ENCODE measurements around the gene CCDC86.

The CCDC86 gene

GRCh38 chr11:60866911-60867870, 25.3 kb downstream of the CCDC86 start, which contains the start of gene ZP1:
ZP1 (plus strand) TSS chr11:60867542; CDS start chr11:60867562, 20 bp downstream.
- no peaks in the 10 kb centered on the region for H3K27me3 ChIP-seq (ENCODE audit: insufficient read depth, poor library complexity, severe bottlenecking)
- H3K27ac ChIP-seq (replicated peaks): no peak within 1 kb of the TSS
- no peak for TF ChIP-seq CTCF (IDR thresholded peaks at IDR 0.05; ENCODE audit: insufficient read depth, low read length)
- TF ChIP-seq GABPA (IDR thresholded peaks at IDR 0.05; ENCODE audit: low read depth): no peak
- TF ChIP-seq REST (IDR thresholded peaks at IDR 0.05; ENCODE audit: insufficient replicate concordance, low read depth): no peak
- TF ChIP-seq SPI1 (IDR thresholded peaks at IDR 0.05; ENCODE audit: borderline replicate concordance, low read depth): no peak
- no peak for TF ChIP-seq POLR2AphosphoS5 (IDR thresholded peaks at IDR 0.05; ENCODE audit: low read depth)
- DNase-seq (ENCODE audit: low read depth in 1 of 2, low spot score in 1 of 2): no peak
- no peak within 1 kb of the TSS for H3K4me3 ChIP-seq (replicated peaks; ENCODE audit: insufficient read depth, low read length)

- no peak for TF ChIP-seq SPI1 (IDR thresholded peaks at IDR 0.05; ENCODE audit: borderline replicate concordance, low read depth)
- TF ChIP-seq POLR2AphosphoS5 (IDR thresholded peaks at IDR 0.05; ENCODE audit: low read depth): no peak
- TF ChIP-seq GABPA (IDR thresholded peaks at IDR 0.05; ENCODE audit: low read depth): no peak
- TF ChIP-seq REST (IDR thresholded peaks at IDR 0.05; ENCODE audit: insufficient replicate concordance, low read depth): no peak
- no peak for TF ChIP-seq CTCF (IDR thresholded peaks at IDR 0.05; ENCODE audit: insufficient read depth, low read length)
- Histone ChIP-seq H3K27me3 (ENCODE audit: insufficient read depth, poor library complexity, severe bottlenecking) (no peaks in the 10 kb centered on the region), H3K27ac (replicated peaks) (no peak overlapping the region), H3K4me3 (replicated peaks; ENCODE audit: insufficient read depth, low read length) (no peak overlapping the region)
- DNase-seq (ENCODE audit: low read depth in 1 of 2, low spot score in 1 of 2): no peak
These were observed 26.2 kb downstream of the CCDC86 start for GRCh38 chr11:60867871-60868681.

GRCh38 chr11:60868682-60869450, 27.0 kb downstream of the CCDC86 start:
- DNase-seq (ENCODE audit: low read depth in 1 of 2, low spot score in 1 of 2): no peak
- TF ChIP-seq REST (IDR thresholded peaks at IDR 0.05; ENCODE audit: insufficient replicate concordance, low read depth): no peak
- TF ChIP-seq POLR2AphosphoS5 (IDR thresholded peaks at IDR 0.05; ENCODE audit: low read depth): no peak
- no peak for TF ChIP-seq SPI1 (IDR thresholded peaks at IDR 0.05; ENCODE audit: borderline replicate concordance, low read depth)
- TF ChIP-seq CTCF (IDR thresholded peaks at IDR 0.05; ENCODE audit: insufficient read depth, low read length): no peak
- TF ChIP-seq GABPA (IDR thresholded peaks at IDR 0.05; ENCODE audit: low read depth): no peak
- no peak overlapping the region for H3K27ac ChIP-seq (replicated peaks)
- H3K4me3 ChIP-seq (replicated peaks; ENCODE audit: insufficient read depth, low read length): no peak overlapping the region
- no peaks in the 10 kb centered on the region for H3K27me3 ChIP-seq (ENCODE audit: insufficient read depth, poor library complexity, severe bottlenecking)

Measured in HL-60 (cell line).